Measurements from ENCODE around the gene C12orf50.
"Not testable (repeated sequence)": the region's sequence is repeated elsewhere in the genome, so short reads cannot be mapped to it uniquely, and the experiment has no call there.

C12orf50 gene

GRCh38 chr12:87960566-87960965, 68.6 kb downstream of the C12orf50 start:
- in situ Hi-C loops (cut with HindIII; ENCODE audit: low pct_unique_long_range_greater_than_20kb, low sequenced_read_pairs): no loop called here
- DNase-seq (ENCODE audit: low read depth in 1 of 2, low spot score in 1 of 2): no peak
- TF ChIP-seq JUND (IDR thresholded peaks at IDR 0.05; ENCODE audit: low read depth): no peak

- in situ Hi-C loops (cut with HindIII; ENCODE audit: low pct_unique_long_range_greater_than_20kb, low sequenced_read_pairs); DNase-seq (ENCODE audit: low read depth in 1 of 2, low spot score in 1 of 2): not testable (repeated sequence)
Observed at GRCh38 chr12:87954028-87954427, 75.2 kb downstream of the C12orf50 start.

- in situ Hi-C loops (cut with HindIII; ENCODE audit: low pct_unique_long_range_greater_than_20kb, low sequenced_read_pairs): no loop called here
- no peak for TF ChIP-seq JUND (IDR thresholded peaks at IDR 0.05; ENCODE audit: low read depth)
- DNase-seq (ENCODE audit: low read depth in 1 of 2, low spot score in 1 of 2): peak; percentile 36 to 68
Observed at GRCh38 chr12:87953256-87953860, 75.8 kb downstream of the C12orf50 start.

- TF ChIP-seq JUND (IDR thresholded peaks at IDR 0.05; ENCODE audit: low read depth): no peak
- DNase-seq (ENCODE audit: low read depth in 1 of 2, low spot score in 1 of 2): no peak
- in situ Hi-C loops (cut with HindIII; ENCODE audit: low pct_unique_long_range_greater_than_20kb, low sequenced_read_pairs): no loop called here
Observed at GRCh38 chr12:87952850-87953249, 76.4 kb downstream of the C12orf50 start.

- DNase-seq (ENCODE audit: low read depth in 1 of 2, low spot score in 1 of 2): no peak
- no peak for TF ChIP-seq JUND (IDR thresholded peaks at IDR 0.05; ENCODE audit: low read depth)
- in situ Hi-C loops (cut with HindIII; ENCODE audit: low pct_unique_long_range_greater_than_20kb, low sequenced_read_pairs): no loop called here
Observed at GRCh38 chr12:87952223-87952622, 77.0 kb downstream of the C12orf50 start.

GRCh38 chr12:87943762-87944161, 85.4 kb downstream of the C12orf50 start:
- in situ Hi-C loops (cut with HindIII; ENCODE audit: low pct_unique_long_range_greater_than_20kb, low sequenced_read_pairs): no loop called here
- DNase-seq (ENCODE audit: low read depth in 1 of 2, low spot score in 1 of 2): no peak

GRCh38 chr12:87943023-87943422, 86.2 kb downstream of the C12orf50 start:
- in situ Hi-C loops (cut with HindIII; ENCODE audit: low pct_unique_long_range_greater_than_20kb, low sequenced_read_pairs): no loop called here
- no peak for TF ChIP-seq JUND (IDR thresholded peaks at IDR 0.05; ENCODE audit: low read depth)
- DNase-seq (ENCODE audit: low read depth in 1 of 2, low spot score in 1 of 2): no peak

More at GRCh38 chr12:87943762-87944161, 85.4 kb downstream of the C12orf50 start:
- TF ChIP-seq JUND (IDR thresholded peaks at IDR 0.05; ENCODE audit: low read depth): no peak

GRCh38 chr12:87939182-87939581, 90.0 kb downstream of the C12orf50 start:
- no peak for DNase-seq (ENCODE audit: low read depth in 1 of 2, low spot score in 1 of 2)
- in situ Hi-C loops (cut with HindIII; ENCODE audit: low pct_unique_long_range_greater_than_20kb, low sequenced_read_pairs): no loop called here
- TF ChIP-seq JUND (IDR thresholded peaks at IDR 0.05; ENCODE audit: low read depth): no peak

GRCh38 chr12:87935216-87935615, 94.0 kb downstream of the C12orf50 start:
- no peak for TF ChIP-seq JUND (IDR thresholded peaks at IDR 0.05; ENCODE audit: low read depth)
- in situ Hi-C loops (cut with HindIII; ENCODE audit: low pct_unique_long_range_greater_than_20kb, low sequenced_read_pairs): no loop called here
- no peak for DNase-seq (ENCODE audit: low read depth in 1 of 2, low spot score in 1 of 2)

- TF ChIP-seq JUND (IDR thresholded peaks at IDR 0.05; ENCODE audit: low read depth): no peak
- DNase-seq (ENCODE audit: low read depth in 1 of 2, low spot score in 1 of 2): no peak
- in situ Hi-C loops (cut with HindIII; ENCODE audit: low pct_unique_long_range_greater_than_20kb, low sequenced_read_pairs): no loop called here
Observed at GRCh38 chr12:87933991-87934390, 95.2 kb downstream of the C12orf50 start.

- in situ Hi-C loops (cut with HindIII; ENCODE audit: low pct_unique_long_range_greater_than_20kb, low sequenced_read_pairs): no loop called here
- no peak for TF ChIP-seq JUND (IDR thresholded peaks at IDR 0.05; ENCODE audit: low read depth)
- DNase-seq (ENCODE audit: low read depth in 1 of 2, low spot score in 1 of 2): no peak
Observed at GRCh38 chr12:87931812-87932211, 97.4 kb downstream of the C12orf50 start.

- in situ Hi-C loops (cut with HindIII; ENCODE audit: low pct_unique_long_range_greater_than_20kb, low sequenced_read_pairs): no loop called here
- DNase-seq (ENCODE audit: low read depth in 1 of 2, low spot score in 1 of 2): no peak
- TF ChIP-seq JUND (IDR thresholded peaks at IDR 0.05; ENCODE audit: low read depth): no peak
Observed at GRCh38 chr12:87930627-87931026, 98.6 kb downstream of the C12orf50 start.
